GM18951 (cell line): ENCODE measurements around the gene ACSM2A.
"Not testable (repeated sequence)": the region's sequence is repeated elsewhere in the genome, so short reads cannot be mapped to it uniquely, and the experiment has no call there.

ENCODE experiments used
- POLR2A ChIP-seq: IDR thresholded peaks from 4 replicates; pipeline ENCODE4 v1.6.1; 2011; ENCODE audit warnings: mild to moderate bottlenecking; ENCODE audit not compliant: insufficient read length, insufficient read depth; ENCODE audit errors: extremely low read depth
- in situ Hi-C: fragments of 300-500 bp; cut with MboI; formaldehyde crosslinking; loops from one replicate; pipeline ENCODE4 v1.12.0; 2022; ENCODE audit warnings: low sequenced_read_pairs, mixed read lengths, inconsistent platforms; ENCODE audit not compliant: unreplicated experiment

The ACSM2A gene

DNA sequence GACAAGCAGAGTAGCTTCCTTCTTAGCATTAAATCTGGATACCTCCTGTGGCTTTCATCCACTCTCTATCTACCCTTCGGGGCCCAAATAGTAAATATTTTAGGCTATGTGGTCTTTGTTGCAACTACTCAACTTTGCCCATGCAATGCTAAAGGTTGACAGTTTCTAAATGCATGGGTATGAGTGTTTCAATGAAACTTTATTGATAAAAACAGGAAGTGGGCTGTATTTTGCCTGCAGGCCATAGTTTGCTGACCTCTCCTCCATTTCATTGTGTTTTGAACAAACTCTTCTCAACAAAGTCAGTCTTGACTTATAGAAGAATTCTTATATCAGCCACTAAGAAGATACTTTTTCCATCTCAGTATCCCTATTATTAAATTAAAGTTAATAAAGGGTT is 34.1 kb downstream of the ACSM2A start:
- in situ Hi-C loops: no loop called here
- TF ChIP-seq POLR2A: no peak

DNA sequence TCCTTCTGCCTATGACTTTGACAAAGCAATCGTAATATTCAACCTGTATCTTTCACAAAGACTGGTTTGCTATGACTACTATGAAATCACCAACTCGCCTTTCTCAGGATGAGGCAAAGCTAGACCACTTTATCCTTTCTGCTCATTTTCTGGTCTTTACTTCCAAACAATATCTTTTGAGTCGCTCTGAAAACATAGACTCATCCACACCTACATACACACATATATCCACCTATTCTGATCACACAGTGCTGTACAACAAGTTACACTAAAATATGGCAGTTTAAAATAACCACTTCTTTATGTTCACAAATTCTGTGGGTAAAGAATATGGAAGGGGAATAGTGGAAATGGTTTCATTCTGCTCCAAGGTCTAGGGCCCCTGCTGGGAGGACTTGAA is 39.7 kb downstream of the ACSM2A start:
- in situ Hi-C loops: not testable (repeated sequence)

DNA sequence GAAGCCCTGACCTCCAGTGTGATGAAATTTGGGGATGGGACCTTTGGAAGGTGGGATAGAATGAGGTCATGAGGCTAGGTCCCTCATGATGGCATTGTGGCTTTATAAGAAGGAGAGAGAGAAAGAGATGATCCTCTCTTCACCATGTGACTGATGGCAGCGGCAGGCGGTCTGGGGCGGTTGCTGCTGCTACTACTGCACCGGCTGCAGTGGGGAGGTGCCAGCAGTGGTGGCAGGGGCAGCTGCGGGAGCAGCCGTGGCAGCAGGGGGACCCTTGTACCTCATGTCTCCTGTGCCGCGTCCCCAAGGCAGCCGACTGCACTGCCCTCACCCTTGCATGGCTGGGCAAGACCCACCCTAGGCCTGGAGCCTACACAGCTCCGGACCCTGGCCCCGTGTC is 40.1 kb downstream of the ACSM2A start:
- in situ Hi-C loops: not testable (repeated sequence)

DNA sequence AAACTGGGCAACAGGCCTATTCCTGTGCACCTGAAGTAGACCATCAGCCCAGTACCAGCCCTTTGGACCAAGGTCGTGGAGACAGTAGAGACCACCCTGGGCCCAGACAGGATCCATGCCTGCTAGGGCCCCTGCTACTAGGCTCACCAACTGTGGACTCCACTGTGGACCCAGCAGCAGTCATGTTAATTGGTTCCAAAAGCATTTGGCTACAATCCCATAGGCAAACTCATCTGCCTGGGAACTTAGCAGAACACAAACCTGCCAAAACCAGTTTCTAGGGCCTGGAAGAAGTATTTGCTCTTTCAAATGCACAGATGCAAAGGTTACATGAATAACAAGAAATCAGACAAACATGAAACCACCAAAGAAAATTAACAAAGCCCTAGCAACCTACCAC is 53.1 kb downstream of the ACSM2A start:
- in situ Hi-C loops: no loop called here
- TF ChIP-seq POLR2A: no peak

DNA sequence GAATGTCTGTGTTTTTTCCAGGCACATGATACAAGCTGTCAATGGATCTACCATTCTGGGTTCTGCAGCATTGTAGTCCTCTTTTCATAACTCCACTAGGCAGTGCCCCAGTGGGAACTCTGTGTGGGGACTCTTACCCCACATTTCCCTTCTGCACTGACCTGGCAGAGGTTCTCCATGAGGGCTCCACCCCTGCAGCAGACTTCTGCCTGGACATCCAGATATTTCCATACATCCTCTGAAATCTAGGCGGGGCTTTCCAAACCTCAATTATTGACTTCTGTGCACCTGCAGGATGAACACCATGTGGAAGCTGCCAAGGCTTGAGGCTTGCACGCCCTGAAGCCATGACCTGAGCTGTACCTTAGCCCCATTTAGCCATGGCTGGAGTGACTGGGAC is 56.0 kb downstream of the ACSM2A start:
- TF ChIP-seq POLR2A: no peak

DNA sequence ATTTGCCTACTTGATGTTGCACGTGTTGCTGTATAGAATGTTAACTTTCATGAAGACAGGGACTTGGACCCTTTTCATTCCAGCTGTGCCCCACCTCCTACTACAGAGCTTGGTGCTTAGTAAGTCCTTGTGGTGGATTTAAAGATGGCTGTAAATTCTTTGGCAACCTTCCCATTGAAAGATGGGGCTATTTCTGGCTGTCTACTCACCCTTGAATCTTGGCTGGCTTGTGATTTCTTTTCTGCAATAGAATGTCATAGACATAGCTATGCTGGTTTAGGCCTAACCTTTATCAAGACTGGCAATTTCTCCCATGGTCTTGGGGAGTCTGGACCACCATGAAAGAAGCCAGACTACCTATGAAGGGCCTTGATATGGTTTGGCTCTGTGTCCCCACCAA is 59.0 kb downstream of the ACSM2A start:
- in situ Hi-C loops: no loop called here
- TF ChIP-seq POLR2A: no peak

More for the DNA sequence above, 56.0 kb downstream of the ACSM2A start:
- in situ Hi-C loops: no loop called here

DNA sequence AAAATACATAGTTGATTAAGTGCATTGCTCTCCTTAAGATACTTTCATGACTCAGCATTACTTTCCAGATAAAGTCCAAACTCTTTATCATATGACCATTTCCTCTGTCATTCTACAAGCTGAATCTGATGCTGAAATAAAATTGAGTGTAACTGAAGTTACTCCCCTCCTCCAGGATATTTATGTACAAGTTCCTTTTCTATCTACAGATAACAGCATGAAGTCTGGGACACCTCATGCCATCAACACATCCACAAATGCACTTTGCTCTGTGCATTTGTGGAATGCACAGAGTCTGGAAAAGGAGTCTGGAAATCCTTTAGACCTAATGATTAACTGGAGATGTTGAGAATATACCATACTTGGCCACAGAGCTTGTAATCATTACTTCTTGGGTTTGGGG is 64.4 kb downstream of the ACSM2A start:
- in situ Hi-C loops: no loop called here
- no peak for TF ChIP-seq POLR2A

DNA sequence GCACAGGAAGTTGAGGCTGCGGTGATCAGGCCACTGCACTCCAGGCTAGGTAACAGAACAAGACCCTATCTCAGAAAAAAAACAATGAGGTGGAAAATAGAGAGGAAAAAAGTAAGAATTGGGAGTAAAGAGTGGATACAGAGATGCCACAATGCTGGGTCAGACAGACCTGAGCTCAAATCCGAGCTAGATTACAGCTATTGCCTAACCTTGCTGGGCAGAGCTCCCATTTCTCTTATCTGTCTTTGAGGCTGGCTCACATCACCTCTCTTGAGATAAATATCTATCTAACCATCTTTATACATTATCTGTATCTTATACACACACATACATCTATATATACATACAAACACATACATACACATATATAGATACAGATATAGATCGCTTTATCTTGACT is 65.8 kb downstream of the ACSM2A start:
- in situ Hi-C loops: no loop called here
- TF ChIP-seq POLR2A: no peak

DNA sequence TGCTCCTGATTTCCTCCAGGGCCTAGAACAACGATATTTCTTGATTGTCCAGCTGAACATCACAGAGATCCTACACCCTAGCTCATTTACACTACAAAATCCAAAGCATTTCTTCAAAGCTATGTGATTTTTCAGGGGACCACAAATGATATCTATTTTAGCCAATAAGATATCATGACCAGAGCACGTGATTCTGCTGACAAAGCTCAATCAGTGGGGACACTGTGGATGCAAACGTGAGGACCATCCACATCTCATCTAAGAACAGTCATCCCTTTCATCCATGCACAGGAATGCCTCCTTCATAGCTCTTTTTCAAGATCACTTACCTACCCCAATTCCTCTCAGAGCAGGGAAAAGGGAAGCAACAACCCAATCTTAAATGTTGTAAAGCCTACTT is 67.9 kb downstream of the ACSM2A start:
- TF ChIP-seq POLR2A: no peak
- in situ Hi-C loops: no loop called here

DNA sequence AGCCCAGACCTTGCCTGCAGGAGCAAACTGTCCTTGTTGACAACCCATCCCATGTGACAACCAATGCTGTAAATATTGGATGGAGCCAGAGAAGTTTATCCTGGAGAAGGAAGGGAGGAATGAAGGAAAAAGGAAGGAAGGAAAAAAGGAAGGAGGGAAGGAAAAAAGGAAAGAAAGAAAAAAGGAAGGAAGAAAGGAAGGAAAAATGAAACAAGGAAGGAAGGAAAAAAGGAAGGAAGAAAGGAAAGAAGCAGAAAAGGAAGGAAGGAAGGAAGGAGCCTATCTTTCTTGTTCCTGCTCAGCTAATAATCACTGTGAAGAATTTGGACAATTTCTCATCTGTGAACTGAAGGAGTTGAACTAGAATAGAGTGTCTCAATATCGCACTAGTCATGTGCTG is 68.8 kb downstream of the ACSM2A start:
- in situ Hi-C loops: no loop called here
- TF ChIP-seq POLR2A: no peak

DNA sequence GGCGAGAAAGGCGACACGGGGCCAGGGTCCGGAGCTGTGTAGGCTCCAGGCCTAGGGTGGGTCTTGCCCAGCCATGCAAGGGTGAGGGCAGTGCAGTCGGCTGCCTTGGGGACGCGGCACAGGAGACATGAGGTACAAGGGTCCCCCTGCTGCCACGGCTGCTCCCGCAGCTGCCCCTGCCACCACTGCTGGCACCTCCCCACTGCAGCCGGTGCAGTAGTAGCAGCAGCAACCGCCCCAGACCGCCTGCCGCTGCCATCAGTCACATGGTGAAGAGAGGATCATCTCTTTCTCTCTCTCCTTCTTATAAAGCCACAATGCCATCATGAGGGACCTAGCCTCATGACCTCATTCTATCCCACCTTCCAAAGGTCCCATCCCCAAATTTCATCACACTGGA is 80.5 kb downstream of the ACSM2A start:
- in situ Hi-C loops: not testable (repeated sequence)

DNA sequence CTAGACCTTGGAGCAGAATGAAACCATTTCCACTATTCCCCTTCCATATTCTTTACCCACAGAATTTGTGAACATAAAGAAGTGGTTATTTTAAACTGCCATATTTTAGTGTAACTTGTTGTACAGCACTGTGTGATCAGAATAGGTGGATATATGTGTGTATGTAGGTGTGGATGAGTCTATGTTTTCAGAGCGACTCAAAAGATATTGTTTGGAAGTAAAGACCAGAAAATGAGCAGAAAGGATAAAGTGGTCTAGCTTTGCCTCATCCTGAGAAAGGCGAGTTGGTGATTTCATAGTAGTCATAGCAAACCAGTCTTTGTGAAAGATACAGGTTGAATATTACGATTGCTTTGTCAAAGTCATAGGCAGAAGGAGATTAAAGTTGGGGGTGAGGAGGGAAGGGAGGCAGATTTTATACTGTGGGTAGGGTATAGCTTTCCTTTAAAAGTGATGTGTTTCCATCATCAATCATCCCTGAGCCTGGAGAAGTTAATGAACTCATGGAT is 81.0 kb downstream of the ACSM2A start:
- in situ Hi-C loops: not testable (repeated sequence)

DNA sequence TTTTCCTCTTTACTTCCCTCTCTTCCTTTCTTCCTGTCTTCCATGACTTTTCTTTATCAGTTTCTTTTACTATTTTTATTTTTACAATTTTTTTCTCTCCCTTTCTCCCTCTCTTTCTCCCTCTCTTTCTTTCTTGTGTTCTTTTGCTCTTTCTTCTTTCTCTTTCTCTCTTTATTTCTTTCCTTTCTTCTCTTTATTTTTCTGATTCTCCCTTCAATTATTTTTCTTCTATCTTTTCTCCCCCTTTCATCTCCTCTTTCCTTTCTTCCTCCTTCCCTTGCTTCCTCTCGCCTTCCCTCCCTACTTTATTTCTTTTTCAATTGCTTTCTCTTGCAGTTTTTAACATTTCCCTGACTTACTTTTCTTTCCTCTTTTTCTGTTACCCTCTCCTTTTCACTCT is 85.3 kb downstream of the ACSM2A start:
- in situ Hi-C loops: not testable (repeated sequence)
